WERI-Rb-1 (cell line): ENCODE results near the gene DAAM2.

Experiments used
- DNase-seq: peaks from one replicate; pipeline ENCODE4 v3.0.0-alpha.2; 2020
- H3K27ac ChIP-seq: fragments of 250-450 bp; sonication (Bioruptor Pico); 2 replicates; pipeline ENCODE4 v1.5.1; 2020; ENCODE audit warnings: mild to moderate bottlenecking, moderate library complexity
- H3K27me3 ChIP-seq: fragments of 250-450 bp; sonication (Bioruptor Pico); 2 replicates; pipeline ENCODE4 v1.5.1; 2021; ENCODE audit warnings: mild to moderate bottlenecking, low read depth, moderate library complexity; ENCODE audit not compliant: insufficient read depth, severe bottlenecking
- H3K36me3 ChIP-seq: fragments of 250-450 bp; sonication (Bioruptor Pico); 2 replicates; pipeline ENCODE4 v1.5.1; 2020; ENCODE audit warnings: mild to moderate bottlenecking, moderate library complexity
- H3K4me3 ChIP-seq: 2 replicates; pipeline ENCODE4 v1.5.1; 2011; ENCODE audit warnings: low read depth, mild to moderate bottlenecking, control low read depth, low read length
- H3K9me3 ChIP-seq: fragments of 250-450 bp; sonication (Bioruptor Pico); 2 replicates; pipeline ENCODE4 v1.5.1; 2021; ENCODE audit warnings: mild to moderate bottlenecking, moderate library complexity; ENCODE audit not compliant: severe bottlenecking
- CTCF ChIP-seq: IDR thresholded peaks from 2 replicates; pipeline ENCODE4 v1.5.1; 2011; ENCODE audit warnings: low read depth, mild to moderate bottlenecking, control low read depth, inconsistent platforms, low read length

Gene DAAM2

GRCh38 chr6:39935241-39935640, 143.1 kb downstream of the DAAM2 start:
- no peak for DNase-seq
- Histone ChIP-seq H3K9me3 (no peaks in the 10 kb centered on the region), H3K27me3 (no peaks in the 10 kb centered on the region), H3K36me3 (no peaks in the 10 kb centered on the region), H3K27ac (no peak overlapping the region), H3K4me3 (no peak overlapping the region)
- TF ChIP-seq CTCF = no peak

GRCh38 chr6:39936857-39937256, 144.7 kb downstream of the DAAM2 start:
- Histone ChIP-seq H3K9me3 (no peaks in the 10 kb centered on the region), H3K27me3 (no peaks in the 10 kb centered on the region), H3K36me3 (no peaks in the 10 kb centered on the region), H3K4me3 (no peak overlapping the region), H3K27ac (no peak overlapping the region)
- DNase-seq = no peak
- no peak for TF ChIP-seq CTCF

- H3K4me3 ChIP-seq = no peak overlapping the region
- no peaks in the 10 kb centered on the region for H3K36me3 ChIP-seq
- no peak for TF ChIP-seq CTCF
- DNase-seq = no peak
- no peaks in the 10 kb centered on the region for H3K27me3 ChIP-seq
- H3K9me3 ChIP-seq = no peaks in the 10 kb centered on the region
- H3K27ac ChIP-seq = no peak overlapping the region
These were observed 145.6 kb downstream of the DAAM2 start for GRCh38 chr6:39937686-39938333.

- Histone ChIP-seq H3K4me3 (no peak overlapping the region), H3K36me3 (no peaks in the 10 kb centered on the region), H3K27me3 (no peaks in the 10 kb centered on the region), H3K27ac (peak overlapping the region; percentile 12; the same call in 1 of the 2 replicates), H3K9me3 (no peaks in the 10 kb centered on the region)
- DNase-seq = peak; percentile 39
- no peak for TF ChIP-seq CTCF
These were observed 146.8 kb downstream of the DAAM2 start for GRCh38 chr6:39938773-39939654.

- no peaks in the 10 kb centered on the region for H3K27me3 ChIP-seq
- no peaks in the 10 kb centered on the region for H3K9me3 ChIP-seq
- H3K4me3 ChIP-seq = no peak overlapping the region
- no peaks in the 10 kb centered on the region for H3K36me3 ChIP-seq
- H3K27ac ChIP-seq = no peak overlapping the region
- no peak for TF ChIP-seq CTCF
- DNase-seq = no peak
These were observed 149.0 kb downstream of the DAAM2 start for GRCh38 chr6:39941138-39941537.
